PC-3 (cell line): Measurements from ENCODE around the gene ZNF462.

Source experiments
- CTCF ChIP-seq: fragments of 300-600 bp; sonication (generic); conservative IDR thresholded peaks from 2 replicates; pipeline ENCODE4 v1.5.1; 2017; ENCODE audit warnings: antibody characterized with exemption, low read depth, mild to moderate bottlenecking, low read length
- EZH2 ChIP-seq: fragments of 300-600 bp; sonication (generic); IDR thresholded peaks from one replicate; pipeline ENCODE4 v1.6.1; 2017; ENCODE audit warnings: antibody characterized with exemption, mild to moderate bottlenecking, low read length; ENCODE audit not compliant: unreplicated experiment
- EZH2phosphoT487 ChIP-seq: fragments of 300-600 bp; sonication (generic); IDR thresholded peaks from 2 replicates; pipeline ENCODE4 v1.6.1; 2018; ENCODE audit warnings: mild to moderate bottlenecking, antibody characterized with exemption, low read length, borderline replicate concordance

GRCh38 chr9:107008447-107008846 lies 145.5 kb downstream of the ZNF462 start:
- TF ChIP-seq CTCF (no peak), EZH2phosphoT487 (no peak), EZH2 (no peak)
